Esophagus mucosa (tissue), 1 donor: ENCODE data around the gene GPC4. TPM values are rescaled to one million over a fixed set of nuclear protein-coding genes. Genes with fewer than 3 reads are reported as not detected.
"Not testable (repeated sequence)": the region's sequence is repeated elsewhere in the genome, so short reads cannot be mapped to it uniquely, and the experiment has no call there.

Experiments used
- ATAC-seq: fragments of 200-7000 bp; cut with Tn5 transposase; one replicate; pipeline ENCODE4 v1.9.1; 2020
- total RNA-seq: library from RNA; stranded (reverse); gene quantifications from one replicate; pipeline ENCODE4 v1.2.4, GENCODE V29; 2023
- donor health status: DM: yes; HTN: yes; CAD: no.

GPC4 gene
- total RNA-seq, 1 donor from 2014 or later, result 2.7 TPM

- no peak for ATAC-seq
These were observed 49.2 kb downstream of the GPC4 start for GRCh38 chrX:133365871-133366611.

GRCh38 chrX:133364865-133365264 is 50.4 kb downstream of the GPC4 start:
- no peak for ATAC-seq

GRCh38 chrX:133364196-133364595 is 51.1 kb downstream of the GPC4 start:
- no peak for ATAC-seq

- no peak for ATAC-seq
These were observed 52.8 kb downstream of the GPC4 start for GRCh38 chrX:133362538-133362937.

- ATAC-seq, result no peak
These were observed 55.8 kb downstream of the GPC4 start for GRCh38 chrX:133359466-133359865.

GRCh38 chrX:133353233-133353632 is 62.1 kb downstream of the GPC4 start:
- no peak for ATAC-seq

GRCh38 chrX:133350751-133351150 is 64.5 kb downstream of the GPC4 start:
- ATAC-seq, result no peak

- ATAC-seq, result no peak
These were observed 69.3 kb downstream of the GPC4 start for GRCh38 chrX:133346026-133346425.

- no peak for ATAC-seq
These were observed 75.7 kb downstream of the GPC4 start for GRCh38 chrX:133339566-133339965.

GRCh38 chrX:133337250-133337649 is 78.0 kb downstream of the GPC4 start:
- ATAC-seq, result peak; percentile 48

- no peak for ATAC-seq
These were observed 80.3 kb downstream of the GPC4 start for GRCh38 chrX:133335027-133335426.

GRCh38 chrX:133333154-133333750 is 82.0 kb downstream of the GPC4 start:
- no peak for ATAC-seq

GRCh38 chrX:133332737-133333136 is 82.6 kb downstream of the GPC4 start:
- no peak for ATAC-seq

- no peak for ATAC-seq
These were observed 84.3 kb downstream of the GPC4 start for GRCh38 chrX:133330956-133331355.

- no peak for ATAC-seq
These were observed 89.9 kb downstream of the GPC4 start for GRCh38 chrX:133325422-133325821.

- peak; percentile 87 for ATAC-seq
These were observed 91.9 kb downstream of the GPC4 start for GRCh38 chrX:133323431-133323830.

GRCh38 chrX:133322269-133322668 is 93.0 kb downstream of the GPC4 start:
- not testable (repeated sequence) for ATAC-seq

- no peak for ATAC-seq
These were observed 93.8 kb downstream of the GPC4 start for GRCh38 chrX:133321451-133321850.

- ATAC-seq, result no peak
These were observed 101.0 kb downstream of the GPC4 start for GRCh38 chrX:133314281-133314680.

- no peak for ATAC-seq
These were observed 106.8 kb downstream of the GPC4 start for GRCh38 chrX:133308499-133308897.

GRCh38 chrX:133307637-133308498 is 107.4 kb downstream of the GPC4 start:
- no peak for ATAC-seq

- no peak for ATAC-seq
These were observed 108.2 kb downstream of the GPC4 start for GRCh38 chrX:133307094-133307493.

GRCh38 chrX:133306316-133306715 is 109.0 kb downstream of the GPC4 start:
- ATAC-seq, result no peak
